SK-N-SH (cell line): ENCODE data around the gene PCLO. TPM values are rescaled to one million over a fixed set of nuclear protein-coding genes. Genes with fewer than 3 reads are reported as not detected.

Experiments used
- CTCF ChIA-PET: fragments of 300-600, 350-600 bp; formaldehyde crosslinking; extraction: SDS; loops from one replicate; lab custom pipeline; 2021; lab: Yijun Ruan, JAX
- POLR2A ChIA-PET: fragments of 350-600 bp; sonication (Branson Sonifier 250); formaldehyde crosslinking; extraction: SDS; loops from one replicate; lab custom pipeline; 2020; ENCODE audit warnings: antibody characterized with exemption, inconsistent platforms; lab: Yijun Ruan, JAX
- DNase-seq: peaks from one replicate; pipeline ENCODE4 v3.0.0; 2012
- H2AFZ ChIP-seq: fragments of 200-600 bp; sonication (generic); 2 replicates; pipeline ENCODE4 v1.8.1; 2016; ENCODE audit warnings: antibody characterized with exemption, mild to moderate bottlenecking, low read depth
- H3F3A ChIP-seq: fragments of 200-600 bp; sonication (generic); replicated peaks from 2 replicates; pipeline ENCODE3; 2016; ENCODE audit warnings: antibody characterized with exemption, mild to moderate bottlenecking; ENCODE audit not compliant: insufficient read depth
- H3K27ac ChIP-seq, 2 experiments: fragments of 200-500 bp in 1 of 2; fragments of 200-600 bp in 1 of 2; sonication (Bioruptor generic) in 1 of 2; sonication (generic), shearing (Covaris generic) in 1 of 2; 2 replicates each; pipeline versions ENCODE4 v1.5.1 to v1.6.1; 2014 to 2016; ENCODE audit warnings: low read depth in 2 of 2, inconsistent platforms in 1 of 2, low read length in 1 of 2, mild to moderate bottlenecking in 1 of 2, mixed read lengths in 1 of 2
- H3K27me3 ChIP-seq: fragments of 200-600 bp; sonication (generic), shearing (Covaris generic); 2 replicates; pipeline ENCODE4 v1.6.1; 2016; ENCODE audit warnings: mixed run types; ENCODE audit not compliant: insufficient read depth
- H3K36me3 ChIP-seq, 2 experiments: fragments of 200-500 bp in 1 of 2; fragments of 200-600 bp in 1 of 2; sonication (Bioruptor generic) in 1 of 2; sonication (generic) in 1 of 2; replicated peaks in 1 of 2; 2 replicates each; pipeline versions ENCODE3 to v1.5.1; 2014 to 2016; ENCODE audit warnings: low read length in 1 of 2, mild to moderate bottlenecking in 1 of 2; ENCODE audit not compliant: insufficient read depth in 2 of 2, control insufficient read depth in 1 of 2
- H3K4me1 ChIP-seq, 2 experiments: fragments of 200-500 bp in 1 of 2; fragments of 200-600 bp in 1 of 2; sonication (Bioruptor generic) in 1 of 2; sonication (generic), shearing (Covaris generic) in 1 of 2; 2 replicates each; pipeline versions ENCODE4 v1.5.1 to v1.6.1; 2014 to 2016; ENCODE audit warnings: low read depth in 1 of 2, low read length in 1 of 2, mixed run types in 1 of 2; ENCODE audit not compliant: insufficient read depth in 2 of 2, control insufficient read depth in 1 of 2
- H3K4me2 ChIP-seq: fragments of 200-600 bp; sonication (generic), shearing (Covaris generic); 2 replicates; pipeline ENCODE4 v1.6.1; 2017; ENCODE audit warnings: mixed run types
- H3K4me3 ChIP-seq, 2 experiments: fragments of 200-500 bp in 1 of 2; fragments of 200-600 bp in 1 of 2; sonication (Bioruptor generic) in 1 of 2; sonication (generic), shearing (Covaris generic) in 1 of 2; 2 replicates each; pipeline versions ENCODE4 v1.5.1 to v1.8.1; 2014 to 2016; ENCODE audit warnings: low read depth in 2 of 2, inconsistent platforms in 1 of 2, low read length in 1 of 2, mild to moderate bottlenecking in 1 of 2, mixed read lengths in 1 of 2, moderate library complexity in 1 of 2
- H3K79me2 ChIP-seq: fragments of 200-600 bp; sonication (generic); 2 replicates; pipeline ENCODE4 v1.8.1; 2017; ENCODE audit warnings: mild to moderate bottlenecking; ENCODE audit not compliant: insufficient read depth
- H3K9ac ChIP-seq: fragments of 200-600 bp; sonication (generic); 2 replicates; pipeline ENCODE4 v1.6.1; 2017; ENCODE audit warnings: mixed run types
- H3K9me2 ChIP-seq: fragments of 200-600 bp; sonication (generic); 2 replicates; pipeline ENCODE4 v1.6.1; 2017; ENCODE audit warnings: mixed run types
- H3K9me3 ChIP-seq: fragments of 200-600 bp; sonication (generic); 2 replicates; pipeline ENCODE4 v1.6.1; 2017; ENCODE audit warnings: mixed run types, mild to moderate bottlenecking, moderate library complexity
- H4K20me1 ChIP-seq: fragments of 200-600 bp; sonication (generic); 2 replicates; pipeline ENCODE4 v1.6.1; 2017; ENCODE audit warnings: mild to moderate bottlenecking, mixed run types; ENCODE audit not compliant: insufficient read depth
- CHD2 ChIP-seq: fragments of 150-350 bp; IDR thresholded peaks from 2 replicates; pipeline ENCODE4 v1.6.1; 2018; ENCODE audit warnings: low read length; ENCODE audit not compliant: partially characterized antibody
- CTCF ChIP-seq: fragments of 200-600 bp; sonication (generic); IDR thresholded peaks from 2 replicates; pipeline ENCODE4 v1.6.1; 2017; ENCODE audit warnings: antibody characterized with exemption, mild to moderate bottlenecking, moderate library complexity
- EP300 ChIP-seq, 2 experiments: IDR thresholded peaks; 2 replicates each; pipeline versions ENCODE4 v1.4.0 to v1.6.1; 2012; ENCODE audit warnings: borderline replicate concordance in 1 of 2, low read depth in 1 of 2, low read length in 1 of 2
- EZH2phosphoT487 ChIP-seq: fragments of 200-600 bp; sonication (generic); IDR thresholded peaks from 2 replicates; pipeline ENCODE4 v1.6.1; 2017; ENCODE audit warnings: low read depth, mixed run types, mild to moderate bottlenecking, antibody characterized with exemption, moderate library complexity, borderline replicate concordance
- FOSL2 ChIP-seq: IDR thresholded peaks from 2 replicates; pipeline ENCODE4 v1.4.0; 2012; ENCODE audit warnings: low read depth, mild to moderate bottlenecking, moderate library complexity, borderline replicate concordance
- FOXJ3 ChIP-seq: sonication (generic); formaldehyde crosslinking; IDR thresholded peaks from 2 replicates; pipeline ENCODE4 v1.5.1; 2020; ENCODE audit warnings: mild to moderate bottlenecking, missing genetic modification reagents
- GABPA ChIP-seq: IDR thresholded peaks from 2 replicates; pipeline ENCODE4 v1.4.0; 2012; ENCODE audit warnings: low read depth, mild to moderate bottlenecking
- MEF2A ChIP-seq: IDR thresholded peaks from 2 replicates; pipeline ENCODE4 v1.4.0; 2012; ENCODE audit warnings: low read depth, borderline replicate concordance
- MXI1 ChIP-seq: IDR thresholded peaks from 2 replicates; pipeline ENCODE4 v1.6.1; 2012; ENCODE audit warnings: mild to moderate bottlenecking, low read depth, low read length, improper control_type of control experiment
- NRF1 ChIP-seq: IDR thresholded peaks from 2 replicates; pipeline ENCODE4 v1.6.1; 2012; ENCODE audit warnings: low read depth, mild to moderate bottlenecking, low read length
- RAD21 ChIP-seq: IDR thresholded peaks from 2 replicates; pipeline ENCODE4 v1.6.1; 2012; ENCODE audit warnings: mild to moderate bottlenecking, low read length
- RCOR1 ChIP-seq: fragments of 150-350 bp; IDR thresholded peaks from 2 replicates; pipeline ENCODE4 v1.6.1; 2017; ENCODE audit warnings: antibody characterized with exemption, low read length
- RFX5 ChIP-seq: IDR thresholded peaks from 2 replicates; pipeline ENCODE4 v1.6.1; 2012; ENCODE audit warnings: mild to moderate bottlenecking, improper control_type of control experiment, low read length
- TAF1 ChIP-seq: IDR thresholded peaks from 2 replicates; pipeline ENCODE4 v1.6.1; 2012; ENCODE audit warnings: low read depth, mild to moderate bottlenecking, low read length, moderate library complexity, borderline replicate concordance
- YY1 ChIP-seq: IDR thresholded peaks from 2 replicates; pipeline ENCODE4 v1.4.0; 2012; ENCODE audit warnings: low read depth, mild to moderate bottlenecking
- WGBS: methylation state at CpG from one replicate; pipeline ENCODE4 v1.1.6; 2017; ENCODE audit warnings: low lambda C conversion rate; 5-methylcytosine and 5-hydroxymethylcytosine counted together
- polyA plus RNA-seq, 3 experiments: library from polyadenylated mRNA; depleted of rRNA; stranded (reverse); fragments of >200 nt; gene quantifications; 2 replicates each; pipeline ENCODE4 v1.2.3, GENCODE V29; 2012
- TF ChIP-seq, protein P1 (sequence below): IDR thresholded peaks from 2 replicates; pipeline ENCODE4 v1.4.0; 2012; ENCODE audit warnings: low read depth, borderline replicate concordance
- TF ChIP-seq, protein P2 (sequence below): IDR thresholded peaks from 2 replicates; pipeline ENCODE4; 2012
- TF ChIP-seq, protein P3 (sequence below): IDR thresholded peaks from 2 replicates; pipeline ENCODE4 v1.4.0; 2012; ENCODE audit warnings: low read depth
- TF ChIP-seq, protein P4 (sequence below): fragments of 150-350 bp; IDR thresholded peaks from 2 replicates; pipeline ENCODE4 v1.6.1; 2016; ENCODE audit warnings: mild to moderate bottlenecking, low read depth, low read length
- TF ChIP-seq, protein P5 (sequence below): fragments of 150-350 bp; IDR thresholded peaks from 2 replicates; pipeline ENCODE4 v1.6.1; 2017; ENCODE audit warnings: antibody characterized with exemption, low read length, low read depth, borderline replicate concordance

PCLO gene
- polyA plus RNA-seq, 1 of the 3 experiments (the other 2 are of a cell fraction): 0.51 TPM

GRCh38 chr7:82945056-82945455 lies 217.6 kb downstream of the PCLO start:
- H3K4me2 ChIP-seq: no peak overlapping the region
- no peak overlapping the region for H3K9ac ChIP-seq
- no peaks in the 10 kb centered on the region for H3K79me2 ChIP-seq
- no peaks in the 10 kb centered on the region for H3K9me3 ChIP-seq
- no peaks in the 10 kb centered on the region for H3K27me3 ChIP-seq
- H4K20me1 ChIP-seq: no peaks in the 10 kb centered on the region
- H3K9me2 ChIP-seq: no peaks in the 10 kb centered on the region
- DNase-seq: no peak
- 0 out of 2 replicates have a peak overlapping the region, but pooled peaks have one; percentile 1 for H2AFZ ChIP-seq
- CTCF ChIA-PET: no interaction called here
- POLR2A ChIA-PET: no interaction called here
- H3F3A ChIP-seq: no peaks in the 10 kb centered on the region
- H3K27ac ChIP-seq: no peak overlapping the region
- no peak overlapping the region for H3K4me3 ChIP-seq
- no peaks in the 10 kb centered on the region; a peak in 2 of 4 replicates for H3K4me1 ChIP-seq
- WGBS: 73% methylated on average over 4 of the region's 4 CpGs
- no peak for TF ChIP-seq RCOR1
- TF ChIP-seq, protein P1, sequence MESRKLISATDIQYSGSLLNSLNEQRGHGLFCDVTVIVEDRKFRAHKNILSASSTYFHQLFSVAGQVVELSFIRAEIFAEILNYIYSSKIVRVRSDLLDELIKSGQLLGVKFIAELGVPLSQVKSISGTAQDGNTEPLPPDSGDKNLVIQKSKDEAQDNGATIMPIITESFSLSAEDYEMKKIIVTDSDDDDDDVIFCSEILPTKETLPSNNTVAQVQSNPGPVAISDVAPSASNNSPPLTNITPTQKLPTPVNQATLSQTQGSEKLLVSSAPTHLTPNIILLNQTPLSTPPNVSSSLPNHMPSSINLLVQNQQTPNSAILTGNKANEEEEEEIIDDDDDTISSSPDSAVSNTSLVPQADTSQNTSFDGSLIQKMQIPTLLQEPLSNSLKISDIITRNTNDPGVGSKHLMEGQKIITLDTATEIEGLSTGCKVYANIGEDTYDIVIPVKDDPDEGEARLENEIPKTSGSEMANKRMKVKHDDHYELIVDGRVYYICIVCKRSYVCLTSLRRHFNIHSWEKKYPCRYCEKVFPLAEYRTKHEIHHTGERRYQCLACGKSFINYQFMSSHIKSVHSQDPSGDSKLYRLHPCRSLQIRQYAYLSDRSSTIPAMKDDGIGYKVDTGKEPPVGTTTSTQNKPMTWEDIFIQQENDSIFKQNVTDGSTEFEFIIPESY: no peak
- TF ChIP-seq RFX5: no peak
- TF ChIP-seq MXI1: no peak
- no peak for TF ChIP-seq RAD21
- no peaks in the 10 kb centered on the region for H3K36me3 ChIP-seq

GRCh38 chr7:82932516-82932915 lies 230.2 kb downstream of the PCLO start:
- Histone ChIP-seq H3K4me2 (no peak overlapping the region), H3K9me2 (no peaks in the 10 kb centered on the region), H3K4me1 (no peaks in the 10 kb centered on the region; a peak in 1 of 4 replicates), H3K36me3 (no peaks in the 10 kb centered on the region), H3K27ac (no peak overlapping the region), H3K9ac (no peak overlapping the region), H4K20me1 (no peaks in the 10 kb centered on the region), H3K79me2 (no peaks in the 10 kb centered on the region), H2AFZ (no peak overlapping the region), H3F3A (no peaks in the 10 kb centered on the region), H3K27me3 (no peaks in the 10 kb centered on the region), H3K4me3 (no peak overlapping the region), H3K9me3 (no peaks in the 10 kb centered on the region)
- TF ChIP-seq, protein P2, sequence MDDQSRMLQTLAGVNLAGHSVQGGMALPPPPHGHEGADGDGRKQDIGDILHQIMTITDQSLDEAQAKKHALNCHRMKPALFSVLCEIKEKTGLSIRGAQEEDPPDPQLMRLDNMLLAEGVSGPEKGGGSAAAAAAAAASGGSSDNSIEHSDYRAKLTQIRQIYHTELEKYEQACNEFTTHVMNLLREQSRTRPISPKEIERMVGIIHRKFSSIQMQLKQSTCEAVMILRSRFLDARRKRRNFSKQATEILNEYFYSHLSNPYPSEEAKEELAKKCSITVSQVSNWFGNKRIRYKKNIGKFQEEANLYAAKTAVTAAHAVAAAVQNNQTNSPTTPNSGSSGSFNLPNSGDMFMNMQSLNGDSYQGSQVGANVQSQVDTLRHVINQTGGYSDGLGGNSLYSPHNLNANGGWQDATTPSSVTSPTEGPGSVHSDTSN: no peak
- TF ChIP-seq GABPA (no peak), FOSL2 (no peak), NRF1 (no peak), RFX5 (no peak), CHD2 (no peak), EZH2phosphoT487 (no peak), EP300 (IDR thresholded peaks at IDR 0.05; ENCODE audit: borderline replicate concordance in 1 of 2, low read depth in 1 of 2, low read length in 1 of 2) (no peak), FOXJ3 (CRISPR knock-in tag) (no peak), TAF1 (no peak), MEF2A (no peak), CTCF (no peak), YY1 (no peak), MXI1 (no peak)
- TF ChIP-seq, protein P3, sequence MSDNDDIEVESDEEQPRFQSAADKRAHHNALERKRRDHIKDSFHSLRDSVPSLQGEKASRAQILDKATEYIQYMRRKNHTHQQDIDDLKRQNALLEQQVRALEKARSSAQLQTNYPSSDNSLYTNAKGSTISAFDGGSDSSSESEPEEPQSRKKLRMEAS: no peak
- TF ChIP-seq, protein P4, sequence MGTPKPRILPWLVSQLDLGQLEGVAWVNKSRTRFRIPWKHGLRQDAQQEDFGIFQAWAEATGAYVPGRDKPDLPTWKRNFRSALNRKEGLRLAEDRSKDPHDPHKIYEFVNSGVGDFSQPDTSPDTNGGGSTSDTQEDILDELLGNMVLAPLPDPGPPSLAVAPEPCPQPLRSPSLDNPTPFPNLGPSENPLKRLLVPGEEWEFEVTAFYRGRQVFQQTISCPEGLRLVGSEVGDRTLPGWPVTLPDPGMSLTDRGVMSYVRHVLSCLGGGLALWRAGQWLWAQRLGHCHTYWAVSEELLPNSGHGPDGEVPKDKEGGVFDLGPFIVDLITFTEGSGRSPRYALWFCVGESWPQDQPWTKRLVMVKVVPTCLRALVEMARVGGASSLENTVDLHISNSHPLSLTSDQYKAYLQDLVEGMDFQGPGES: no peak
- TF ChIP-seq, protein P5, sequence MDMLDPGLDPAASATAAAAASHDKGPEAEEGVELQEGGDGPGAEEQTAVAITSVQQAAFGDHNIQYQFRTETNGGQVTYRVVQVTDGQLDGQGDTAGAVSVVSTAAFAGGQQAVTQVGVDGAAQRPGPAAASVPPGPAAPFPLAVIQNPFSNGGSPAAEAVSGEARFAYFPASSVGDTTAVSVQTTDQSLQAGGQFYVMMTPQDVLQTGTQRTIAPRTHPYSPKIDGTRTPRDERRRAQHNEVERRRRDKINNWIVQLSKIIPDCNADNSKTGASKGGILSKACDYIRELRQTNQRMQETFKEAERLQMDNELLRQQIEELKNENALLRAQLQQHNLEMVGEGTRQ: no peak
- POLR2A ChIA-PET: no interaction called here
- DNase-seq: no peak
- 60% methylated on average over 1 of the region's 1 CpG for WGBS
- CTCF ChIA-PET: no interaction called here
